Measurements from ENCODE around the gene MBD3L1.

MBD3L1 gene

GRCh38 chr19:8832132-8833021 lies at the start of gene MBD3L1, which contains the start of gene ZNF558:
MBD3L1 (plus strand) TSS chr19:8832377; CDS start chr19:8842679, 10,302 bp downstream.
ZNF558 (minus strand) TSS chr19:8832304; CDS start chr19:8822659, 9,645 bp downstream.
- Mint-ChIP-seq H3K27me3 (peaks cover 1% of the 10 kb centered on the region), H3K4me1 (ENCODE audit: low read depth) (peaks cover 28% of the 10 kb centered on the region), H3K9me3 (no peaks in the 10 kb centered on the region), H3K36me3 (ENCODE audit: low read depth) (peaks cover 42% of the 10 kb centered on the region), H3K4me3 (peak within 1 kb of the TSS; percentile 92), H3K27ac (peak within 1 kb of the TSS; percentile 97)
- intact Hi-C loops (cut with micrococcal nuclease): loop anchor here (5.0 kb wide), 1 partner anchor 985 kb away; the partner anchor contains the start of gene FBXL12

DNA sequence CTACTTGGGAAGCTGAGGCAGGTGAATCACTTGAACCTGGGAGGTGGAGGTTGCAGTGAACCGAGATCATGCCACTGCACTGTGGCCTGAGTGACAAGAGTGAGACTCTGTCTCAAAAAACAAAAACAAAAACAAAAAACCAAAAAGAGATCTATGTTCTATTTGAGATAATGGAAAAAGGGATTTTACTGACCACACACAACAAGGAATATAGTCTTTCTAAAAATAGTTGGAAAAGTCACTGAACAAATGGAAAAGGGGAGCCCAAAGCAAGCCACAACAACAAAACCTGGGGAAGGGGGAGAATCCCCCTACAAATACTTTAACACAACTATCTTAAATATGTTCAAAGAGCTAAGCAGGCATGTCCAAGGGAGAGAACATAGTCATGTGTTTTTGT lies 37.4 kb upstream of the MBD3L1 start:
- Mint-ChIP-seq H3K4me1 (ENCODE audit: low read depth) (no peaks in the 10 kb centered on the region), H3K27me3 (no peaks in the 10 kb centered on the region), H3K27ac (no peak overlapping the region), H3K36me3 (ENCODE audit: low read depth) (no peaks in the 10 kb centered on the region), H3K4me3 (no peak overlapping the region), H3K9me3 (peaks cover 55% of the 10 kb centered on the region)
- intact Hi-C loops (cut with micrococcal nuclease): no loop called here

DNA sequence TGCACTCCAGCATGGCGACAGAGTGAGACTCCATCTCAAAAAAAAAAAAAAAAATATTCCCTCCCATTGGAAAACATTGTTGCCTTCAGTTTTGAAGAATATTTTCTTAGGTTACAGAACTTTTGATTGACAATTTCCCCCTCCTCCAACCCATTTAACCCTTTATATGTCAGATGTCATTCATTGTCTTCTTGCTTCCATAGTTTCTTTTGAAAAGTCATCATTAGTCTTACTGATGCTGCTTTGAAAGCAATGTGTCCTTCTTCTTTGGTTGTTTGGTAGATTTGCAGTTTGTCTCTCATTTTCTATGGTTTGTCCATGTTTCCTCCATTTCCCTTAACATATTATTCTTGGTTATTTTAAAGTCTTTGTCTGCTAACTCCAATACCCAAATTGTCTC lies 25.5 kb upstream of the MBD3L1 start:
- H3K4me3 Mint-ChIP-seq: no peak overlapping the region
- H3K27me3 Mint-ChIP-seq: no peaks in the 10 kb centered on the region
- no peaks in the 10 kb centered on the region for H3K4me1 Mint-ChIP-seq (ENCODE audit: low read depth)
- H3K9me3 Mint-ChIP-seq: peaks cover 87% of the 10 kb centered on the region
- no peak overlapping the region for H3K27ac Mint-ChIP-seq
- intact Hi-C loops (cut with micrococcal nuclease): no loop called here
- peaks cover 44% of the 10 kb centered on the region for H3K36me3 Mint-ChIP-seq (ENCODE audit: low read depth)

GRCh38 chr19:8811315-8812172 lies 20.6 kb upstream of the MBD3L1 start:
- H3K27me3 Mint-ChIP-seq: no peaks in the 10 kb centered on the region
- H3K4me3 Mint-ChIP-seq: no peak overlapping the region
- no peak overlapping the region for H3K27ac Mint-ChIP-seq
- H3K4me1 Mint-ChIP-seq (ENCODE audit: low read depth): no peaks in the 10 kb centered on the region
- peaks cover 83% of the 10 kb centered on the region for H3K36me3 Mint-ChIP-seq (ENCODE audit: low read depth)
- H3K9me3 Mint-ChIP-seq: peaks cover 87% of the 10 kb centered on the region
- intact Hi-C loops (cut with micrococcal nuclease): no loop called here

DNA sequence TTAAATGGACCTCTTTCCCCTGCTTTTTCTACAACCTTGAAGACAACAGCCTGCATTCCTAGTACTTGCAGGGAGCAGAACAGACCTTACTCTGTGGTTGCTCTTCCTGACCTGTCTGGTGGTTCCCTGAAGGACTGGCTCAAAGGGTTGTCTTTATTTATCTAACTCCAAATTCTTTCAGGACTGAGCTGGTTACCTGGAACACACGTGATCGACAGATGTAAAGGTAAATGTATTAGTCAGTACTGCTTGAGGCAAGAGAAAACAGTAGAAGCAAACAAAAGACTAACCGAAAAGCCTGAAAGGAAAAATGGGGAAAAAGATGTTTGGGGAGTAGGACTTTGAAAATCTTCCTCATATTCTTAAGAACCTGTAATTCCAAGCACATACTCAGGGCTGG lies 18.0 kb upstream of the MBD3L1 start:
- Mint-ChIP-seq H3K36me3 (ENCODE audit: low read depth) (peaks cover 89% of the 10 kb centered on the region), H3K9me3 (peaks cover 93% of the 10 kb centered on the region)

DNA sequence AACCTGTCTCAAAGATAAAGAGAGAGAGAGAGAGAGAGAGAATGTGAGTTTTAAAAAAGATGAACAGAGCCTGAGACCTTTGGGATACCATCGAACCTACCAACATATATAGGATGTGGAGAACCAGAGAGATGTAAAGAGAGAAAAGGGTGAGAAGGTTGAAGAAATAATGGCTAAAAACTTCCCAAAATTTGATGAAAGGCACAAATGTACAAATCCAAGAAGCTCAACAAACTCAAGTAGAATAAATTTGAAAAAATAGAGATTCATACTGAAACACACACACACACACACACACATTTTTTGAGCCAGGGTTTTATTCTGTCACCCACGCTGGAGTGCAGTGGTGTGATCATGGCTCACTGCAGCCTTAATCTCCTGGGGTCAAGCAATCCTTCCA lies 16.4 kb upstream of the MBD3L1 start:
- intact Hi-C loops (cut with micrococcal nuclease): no loop called here
- H3K27ac Mint-ChIP-seq: no peak overlapping the region
- no peaks in the 10 kb centered on the region for H3K27me3 Mint-ChIP-seq
- peaks cover 91% of the 10 kb centered on the region for H3K9me3 Mint-ChIP-seq
- H3K4me3 Mint-ChIP-seq: no peak overlapping the region
- H3K36me3 Mint-ChIP-seq (ENCODE audit: low read depth): peaks cover 100% of the 10 kb centered on the region
- H3K4me1 Mint-ChIP-seq (ENCODE audit: low read depth): no peaks in the 10 kb centered on the region

More for the DNA sequence above, 18.0 kb upstream of the MBD3L1 start:
- no peak overlapping the region for H3K4me3 Mint-ChIP-seq
- H3K4me1 Mint-ChIP-seq (ENCODE audit: low read depth): no peaks in the 10 kb centered on the region
- intact Hi-C loops (cut with micrococcal nuclease): no loop called here
- H3K27ac Mint-ChIP-seq: no peak overlapping the region
- H3K27me3 Mint-ChIP-seq: no peaks in the 10 kb centered on the region

GRCh38 chr19:8820234-8820633 lies 11.9 kb upstream of the MBD3L1 start:
- H3K9me3 Mint-ChIP-seq: peaks cover 82% of the 10 kb centered on the region
- no peak overlapping the region for H3K4me3 Mint-ChIP-seq
- no peaks in the 10 kb centered on the region for H3K27me3 Mint-ChIP-seq
- no peaks in the 10 kb centered on the region for H3K4me1 Mint-ChIP-seq (ENCODE audit: low read depth)
- H3K36me3 Mint-ChIP-seq (ENCODE audit: low read depth): peaks cover 100% of the 10 kb centered on the region
- no peak overlapping the region for H3K27ac Mint-ChIP-seq
- intact Hi-C loops (cut with micrococcal nuclease): no loop called here

DNA sequence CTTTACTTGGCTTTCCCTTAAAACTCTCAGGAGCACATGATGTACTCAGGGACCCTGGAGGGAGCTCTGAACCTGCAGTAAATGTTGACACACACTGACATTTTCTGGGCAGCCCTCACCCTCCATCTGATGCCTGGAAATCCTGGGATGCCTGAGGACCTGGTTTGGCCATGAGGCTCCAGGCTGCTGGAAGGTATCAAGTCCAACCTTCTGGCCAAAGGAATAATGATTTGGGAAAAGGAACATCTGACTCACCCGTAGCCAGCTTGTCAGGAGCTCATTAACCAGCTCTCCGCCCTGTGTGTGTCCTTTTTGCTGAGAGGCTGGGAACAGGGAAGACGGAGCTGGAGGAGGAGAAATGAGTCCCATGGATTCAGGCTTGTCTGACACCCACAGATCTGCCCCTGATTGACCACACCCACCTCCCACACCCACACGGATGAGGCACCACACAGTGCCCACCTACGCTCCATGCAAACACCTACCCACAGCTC lies 10.4 kb upstream of the MBD3L1 start:
- Mint-ChIP-seq H3K4me3 (no peak overlapping the region), H3K36me3 (ENCODE audit: low read depth) (peaks cover 94% of the 10 kb centered on the region), H3K9me3 (peaks cover 67% of the 10 kb centered on the region), H3K27me3 (no peaks in the 10 kb centered on the region), H3K4me1 (ENCODE audit: low read depth) (no peaks in the 10 kb centered on the region), H3K27ac (no peak overlapping the region)
- intact Hi-C loops (cut with micrococcal nuclease): no loop called here

- Mint-ChIP-seq H3K27me3 (no peaks in the 10 kb centered on the region), H3K4me3 (no peak overlapping the region), H3K27ac (no peak overlapping the region), H3K4me1 (ENCODE audit: low read depth) (peaks cover 10% of the 10 kb centered on the region), H3K36me3 (ENCODE audit: low read depth) (peaks cover 84% of the 10 kb centered on the region), H3K9me3 (peaks cover 33% of the 10 kb centered on the region)
- intact Hi-C loops (cut with micrococcal nuclease): no loop called here
Measured at GRCh38 chr19:8826371-8826770, 5.8 kb upstream of the MBD3L1 start.

- Mint-ChIP-seq H3K4me1 (ENCODE audit: low read depth) (peaks cover 11% of the 10 kb centered on the region), H3K9me3 (peaks cover 26% of the 10 kb centered on the region), H3K27ac (no peak overlapping the region), H3K36me3 (ENCODE audit: low read depth) (peaks cover 80% of the 10 kb centered on the region), H3K4me3 (no peak overlapping the region), H3K27me3 (no peaks in the 10 kb centered on the region)
- intact Hi-C loops (cut with micrococcal nuclease): no loop called here
Measured at GRCh38 chr19:8827277-8827676, 4.9 kb upstream of the MBD3L1 start.

DNA sequence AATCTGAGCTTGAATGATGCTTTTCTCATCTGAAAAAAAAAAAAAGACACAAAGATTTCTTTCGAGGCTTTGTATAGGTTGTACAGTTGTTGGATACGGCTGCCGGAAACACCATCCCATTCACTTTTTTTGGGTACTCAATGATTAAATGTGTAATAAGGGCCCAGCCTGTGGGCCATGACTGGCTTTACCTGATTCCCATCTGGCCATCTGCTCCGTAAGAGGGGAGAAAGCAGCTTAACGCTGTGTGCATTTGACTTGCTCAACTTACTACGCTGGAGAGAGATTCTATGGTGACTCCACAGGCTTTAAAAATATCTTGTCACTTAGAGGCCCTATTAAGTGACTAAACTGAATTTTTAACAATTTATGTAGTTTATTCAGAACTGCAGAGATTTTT lies 804 bp upstream of the MBD3L1 start:
- peak overlapping the region; percentile 92 for H3K4me3 Mint-ChIP-seq
- H3K4me1 Mint-ChIP-seq (ENCODE audit: low read depth): peaks cover 28% of the 10 kb centered on the region
- peak overlapping the region; percentile 97 for H3K27ac Mint-ChIP-seq
- peaks cover 46% of the 10 kb centered on the region for H3K36me3 Mint-ChIP-seq (ENCODE audit: low read depth)
- no peaks in the 10 kb centered on the region for H3K9me3 Mint-ChIP-seq
- H3K27me3 Mint-ChIP-seq: no peaks in the 10 kb centered on the region
- intact Hi-C loops (cut with micrococcal nuclease): loop anchor here (5.0 kb wide), 1 partner anchor 986 kb away; the partner anchor contains the start of gene FBXL12

DNA sequence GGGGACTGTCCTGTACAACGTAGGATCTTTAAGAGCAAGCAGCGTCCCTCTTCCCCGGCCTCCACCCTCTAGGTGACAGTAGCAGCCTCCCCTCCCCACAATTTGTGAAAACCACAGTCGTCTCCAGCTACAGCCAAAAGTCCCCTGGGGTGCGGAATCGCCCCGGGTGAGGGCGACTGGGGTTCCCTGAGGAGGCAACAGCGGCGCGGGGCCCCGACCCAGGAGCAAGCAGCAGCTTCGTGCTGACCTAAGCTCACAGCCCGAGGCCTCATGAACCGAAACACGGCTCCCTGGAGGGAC lies 395 bp upstream of the MBD3L1 start:
- H3K4me3 Mint-ChIP-seq: peak overlapping the region; percentile 92

DNA sequence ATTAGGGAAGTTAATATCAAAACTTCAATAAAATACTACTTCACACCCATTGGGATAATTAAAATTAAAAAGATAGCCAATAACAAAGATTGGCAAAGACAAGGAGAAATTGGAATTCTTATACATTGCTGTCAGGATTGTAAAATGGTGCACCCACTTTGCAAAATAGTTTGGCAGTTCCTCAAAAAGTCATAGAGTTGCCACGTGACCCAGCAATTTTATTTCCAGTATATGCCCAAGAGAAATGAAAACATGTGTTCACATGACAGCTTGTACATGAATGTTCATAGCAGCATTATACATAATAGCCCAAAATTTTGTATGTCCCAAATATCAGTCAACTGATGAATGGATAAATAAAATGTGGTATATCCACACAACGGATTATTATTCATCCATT lies 3.3 kb downstream of the MBD3L1 start:
- H3K27me3 Mint-ChIP-seq: peaks cover 1% of the 10 kb centered on the region
- intact Hi-C loops (cut with micrococcal nuclease): no loop called here
- no peak overlapping the region for H3K27ac Mint-ChIP-seq
- no peaks in the 10 kb centered on the region for H3K9me3 Mint-ChIP-seq
- H3K4me1 Mint-ChIP-seq (ENCODE audit: low read depth): peaks cover 23% of the 10 kb centered on the region
- H3K36me3 Mint-ChIP-seq (ENCODE audit: low read depth): peaks cover 13% of the 10 kb centered on the region
- no peak overlapping the region for H3K4me3 Mint-ChIP-seq

More for the DNA sequence above, 395 bp upstream of the MBD3L1 start:
- H3K36me3 Mint-ChIP-seq (ENCODE audit: low read depth): peaks cover 46% of the 10 kb centered on the region
- intact Hi-C loops (cut with micrococcal nuclease): loop anchor here (5.0 kb wide), 1 partner anchor 986 kb away; the partner anchor contains the start of gene FBXL12
- no peaks in the 10 kb centered on the region for H3K9me3 Mint-ChIP-seq
- H3K27ac Mint-ChIP-seq: peak overlapping the region; percentile 97
- H3K27me3 Mint-ChIP-seq: peaks cover 1% of the 10 kb centered on the region
- H3K4me1 Mint-ChIP-seq (ENCODE audit: low read depth): peaks cover 28% of the 10 kb centered on the region

- Mint-ChIP-seq H3K9me3 (no peaks in the 10 kb centered on the region), H3K27ac (no peak overlapping the region), H3K4me3 (no peak overlapping the region), H3K4me1 (ENCODE audit: low read depth) (peaks cover 22% of the 10 kb centered on the region), H3K36me3 (ENCODE audit: low read depth) (peaks cover 10% of the 10 kb centered on the region), H3K27me3 (peaks cover 1% of the 10 kb centered on the region)
- intact Hi-C loops (cut with micrococcal nuclease): no loop called here
Measured at GRCh38 chr19:8835877-8836276, 3.7 kb downstream of the MBD3L1 start.

All from dendritic cell treated with granulocyte-macrophage colony-stimulating factor and Interleukin-4, amounts not matched to agents 40 ng/mL and 50 ng/mL, for 4 days (primary cell).